ENCODE measurements around the gene SLC16A11.
A peak's percentile ranks its signal among the peaks of the same experiment; 100 is the strongest.
"Not testable (repeated sequence)": the region's sequence is repeated elsewhere in the genome, so short reads cannot be mapped to it uniquely, and the experiment has no call there.

SLC16A11 gene

DNA sequence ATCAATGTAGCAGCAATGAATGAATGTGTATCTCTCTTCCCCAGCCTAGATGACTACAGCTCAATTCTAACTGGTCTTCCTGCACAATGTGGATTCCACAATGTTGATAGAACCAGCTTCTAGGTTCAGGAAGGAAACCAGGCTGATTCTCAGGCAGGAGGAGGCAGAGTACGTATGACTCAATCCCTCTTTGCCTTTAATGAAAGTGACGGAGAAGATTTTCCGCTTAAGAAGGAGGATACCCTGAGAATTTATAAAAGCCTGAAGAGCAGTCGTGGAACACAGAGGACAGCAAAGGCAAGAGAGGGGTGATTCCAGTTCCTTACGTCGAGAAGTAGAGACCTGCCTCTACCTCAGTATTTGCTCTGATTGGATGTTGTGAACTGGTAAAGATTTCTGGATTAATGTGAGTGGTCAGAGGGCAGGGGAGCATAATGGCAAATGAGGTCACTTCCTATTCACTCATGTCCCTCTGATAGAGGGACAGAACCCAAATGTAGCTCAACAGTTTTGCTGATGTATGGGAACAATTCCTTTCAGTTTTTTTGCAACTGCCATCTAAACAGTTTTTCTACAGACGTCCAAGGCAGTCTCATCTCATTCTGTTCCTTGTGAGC is 15.0 kb upstream of the SLC16A11 start:
- DNase-seq, result no peak

DNA sequence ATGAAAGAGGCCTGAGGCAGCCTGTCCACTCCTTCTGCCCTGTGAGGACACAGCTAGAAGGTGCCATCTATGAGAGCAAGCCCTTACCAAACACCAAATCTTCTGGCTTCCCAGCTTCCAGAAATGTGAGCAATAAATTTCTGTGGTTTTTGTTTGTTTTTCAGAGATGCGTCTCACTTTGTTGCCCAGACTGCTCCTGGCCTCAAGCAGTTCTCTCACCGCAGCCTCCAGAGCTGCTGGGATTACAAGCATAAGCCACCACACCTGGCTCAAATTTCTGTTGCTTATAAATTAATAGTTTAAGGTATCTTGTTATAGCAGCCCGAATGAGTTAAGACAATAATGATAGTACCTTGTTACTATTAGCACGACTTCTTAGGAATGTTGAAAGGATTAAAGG is 12.5 kb upstream of the SLC16A11 start:
- DNase-seq, result no peak

DNA sequence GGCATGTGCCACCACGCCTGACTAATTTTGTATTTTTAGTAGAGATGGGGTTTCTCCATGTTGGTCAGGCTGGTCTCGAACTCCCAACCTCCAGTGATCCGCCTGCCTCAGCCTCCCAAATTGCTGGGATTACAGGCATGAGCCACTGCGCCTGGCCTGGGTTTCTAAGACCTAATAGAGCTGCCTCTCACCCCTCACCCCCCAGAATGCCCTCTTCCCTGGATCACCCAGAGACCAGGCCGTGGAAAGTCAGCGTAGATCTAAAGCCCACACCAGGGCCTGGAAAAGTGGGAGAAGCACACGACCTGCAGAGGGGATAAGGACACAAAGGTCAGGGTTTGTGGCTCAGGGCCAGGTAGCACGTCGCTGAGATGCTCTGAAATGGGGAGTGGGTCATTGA is 6.7 kb upstream of the SLC16A11 start:
- DNase-seq, result not testable (repeated sequence)

DNA sequence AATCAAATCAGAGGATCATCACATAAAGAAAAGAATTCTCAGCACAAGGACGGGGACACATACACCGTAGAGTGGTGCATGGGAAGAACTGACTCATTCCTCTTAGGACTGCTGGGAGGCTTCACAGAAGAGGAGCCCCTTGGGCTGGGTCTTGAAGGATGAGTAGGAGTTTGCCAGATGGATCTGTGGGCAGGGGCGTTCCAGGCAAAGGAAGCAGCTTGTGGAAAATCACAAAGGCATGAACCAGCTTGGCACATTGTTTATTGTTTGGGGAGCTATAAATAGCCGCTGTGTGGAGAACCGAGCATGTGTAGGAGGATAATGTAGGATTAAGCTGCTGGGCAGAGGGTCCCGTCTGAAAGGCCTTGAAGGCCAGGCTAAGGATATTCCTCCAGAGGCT is 5.1 kb upstream of the SLC16A11 start:
- DNase-seq, result no peak

DNA sequence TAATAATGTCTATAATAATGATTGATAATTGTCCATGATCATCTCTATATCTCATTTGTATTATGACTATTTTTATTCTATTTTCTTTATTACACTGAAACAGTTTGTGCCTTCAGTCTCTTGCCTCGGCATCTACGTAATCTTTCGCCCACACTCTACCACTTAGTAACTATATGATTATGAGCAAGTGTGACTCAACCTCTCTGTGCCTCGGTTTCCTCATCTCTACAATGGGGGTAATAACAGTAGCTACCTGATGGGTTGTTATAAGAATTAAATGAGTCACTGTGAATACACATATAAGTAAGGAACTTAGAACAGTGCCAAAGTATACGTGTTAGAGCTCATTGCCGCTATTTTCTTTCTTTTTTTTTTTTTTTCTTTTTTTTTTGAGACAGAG is 3.7 kb upstream of the SLC16A11 start:
- peak; percentile 27 for DNase-seq

DNA sequence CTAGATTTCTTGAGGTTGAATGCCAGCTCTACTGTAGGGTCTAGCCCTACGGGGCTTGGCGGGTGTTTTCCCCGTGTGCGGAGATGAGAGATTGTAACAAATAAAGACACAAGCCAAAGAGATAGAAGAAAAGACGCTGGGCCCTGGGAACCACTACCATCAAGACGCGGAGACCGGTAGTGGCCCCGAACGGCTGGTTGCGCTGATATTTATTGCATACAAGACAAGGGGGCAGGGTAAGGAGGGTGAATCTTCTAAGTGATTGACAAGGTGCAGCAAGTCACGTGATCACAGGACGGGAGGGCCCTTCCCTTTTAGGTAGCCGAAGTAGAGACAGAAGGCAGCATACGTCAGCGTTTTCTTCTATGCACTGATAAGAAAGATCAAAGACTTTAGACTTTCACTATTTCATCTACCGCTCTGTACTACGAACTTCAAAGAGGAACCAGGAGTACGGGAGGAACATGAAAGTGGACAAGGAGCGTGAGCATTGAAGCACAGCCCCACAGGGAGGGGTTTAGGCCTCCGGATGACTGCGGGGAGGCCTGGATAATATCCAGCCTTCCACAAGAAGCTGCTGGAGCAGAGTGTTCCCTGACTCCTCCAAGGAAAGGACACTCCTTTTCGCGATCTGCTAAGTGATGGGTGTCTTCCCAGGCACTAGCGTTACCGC is 3.0 kb upstream of the SLC16A11 start:
- DNase-seq, result peak; percentile 92

DNA sequence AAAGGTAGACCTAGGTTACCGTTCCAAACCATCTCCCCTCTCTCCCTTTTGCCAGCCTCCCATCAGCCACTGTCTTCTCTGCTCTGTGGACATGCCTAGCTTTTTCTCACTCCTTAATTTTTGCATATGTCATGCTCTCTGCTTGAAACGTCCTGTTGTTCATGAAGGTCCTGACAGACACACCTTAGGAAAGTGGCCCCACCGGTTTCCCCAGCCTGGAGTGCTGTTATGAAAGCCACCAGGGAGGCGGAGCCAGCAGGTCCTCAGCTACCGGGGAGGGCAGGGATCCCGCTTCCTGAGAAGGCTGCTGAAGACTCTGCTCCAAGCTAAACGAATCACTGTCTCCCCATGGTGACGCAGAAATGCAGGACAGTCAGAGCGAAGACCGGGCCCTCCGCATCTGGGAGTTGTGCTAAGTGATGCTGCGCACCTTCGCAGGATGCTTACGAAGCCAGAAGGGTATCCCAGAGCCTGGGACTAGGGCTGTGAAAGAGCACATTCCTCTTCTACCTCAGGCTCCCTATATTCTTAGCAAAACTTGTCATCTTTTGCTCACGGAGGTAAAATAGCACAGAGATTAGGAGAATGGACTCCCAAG is 2.3 kb upstream of the SLC16A11 start:
- peak; percentile 40 for DNase-seq

DNA sequence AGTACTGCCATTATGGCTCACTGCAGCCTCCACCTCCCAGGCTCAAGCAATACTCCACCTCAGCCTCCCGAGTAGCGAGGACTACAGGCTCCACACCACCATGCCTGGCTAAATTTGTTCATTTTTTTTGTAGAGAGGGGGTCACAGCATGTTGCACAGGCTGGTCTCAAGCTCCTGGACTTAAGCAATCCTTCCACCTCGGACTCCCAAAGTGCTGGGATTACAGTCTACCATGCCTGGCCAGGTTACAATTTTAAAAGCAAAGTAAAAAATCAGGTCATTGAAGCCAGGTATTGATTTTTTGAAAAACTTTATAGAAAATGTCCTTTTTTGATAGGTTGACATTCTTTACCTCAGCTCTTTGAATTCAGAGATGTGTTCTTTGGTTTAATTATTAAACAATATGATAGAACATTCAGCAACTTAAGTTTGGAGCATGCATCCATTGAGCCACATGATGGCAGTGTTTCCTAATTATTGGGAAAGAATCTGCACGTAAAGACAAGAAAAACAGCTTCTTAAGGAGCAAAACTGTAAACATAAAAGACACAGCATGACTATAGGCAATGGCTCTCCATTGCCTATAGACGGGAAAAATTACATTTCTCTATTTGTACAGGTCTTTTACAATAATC is 1.7 kb upstream of the SLC16A11 start:
- DNase-seq, result peak; percentile 83

DNA sequence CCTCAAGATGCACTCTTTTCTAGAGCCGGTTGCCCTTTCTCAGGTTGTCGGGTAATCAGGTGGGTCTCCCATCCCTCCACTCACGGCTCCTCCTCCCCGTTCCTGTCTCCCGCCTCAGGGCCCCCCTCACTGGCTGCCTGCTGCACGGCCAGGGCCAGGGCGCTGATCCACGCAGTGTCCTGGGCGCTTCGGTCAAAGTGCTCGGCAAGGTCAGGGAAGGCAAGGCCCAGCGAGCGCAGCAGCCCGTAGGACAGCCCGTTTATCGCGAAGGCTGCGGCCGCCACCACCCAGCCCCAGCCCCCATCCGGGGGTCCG is 753 bp downstream of the SLC16A11 start:
- DNase-seq, result no peak

DNA sequence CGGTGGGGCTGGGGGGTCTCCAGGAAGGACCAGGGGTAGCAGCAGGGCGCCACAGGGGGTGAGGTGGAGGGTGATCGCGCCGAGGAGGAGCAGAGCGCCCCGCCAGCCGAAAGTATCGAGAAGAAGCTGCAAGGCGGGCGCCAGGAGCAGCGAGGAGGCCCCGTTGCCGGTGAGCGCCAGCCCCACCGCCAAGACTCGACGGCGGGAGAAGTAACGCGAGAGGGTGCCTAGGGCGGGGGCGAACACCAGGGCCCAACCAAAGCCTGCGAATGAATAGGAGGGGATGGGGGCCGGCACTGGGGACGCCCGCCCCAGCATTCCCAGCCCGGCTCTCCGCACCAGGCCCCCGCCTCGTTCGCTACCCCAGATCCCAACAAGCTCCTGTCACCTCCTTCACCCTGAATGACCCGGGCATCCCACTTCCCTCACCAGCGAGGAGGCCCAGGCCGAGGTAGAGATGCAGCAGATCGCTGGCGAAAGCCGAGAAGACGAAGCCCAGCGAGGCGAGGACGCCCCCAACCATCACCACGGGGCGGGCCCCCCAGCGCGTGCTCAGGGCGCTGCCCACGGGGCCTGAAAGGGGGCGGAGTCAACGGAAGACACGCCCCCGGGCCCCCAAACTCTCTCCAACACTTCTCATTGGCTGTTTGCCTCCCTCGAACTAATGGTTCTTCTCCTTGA is 1.3 kb downstream of the SLC16A11 start:
- DNase-seq, result peak; percentile 18

DNA sequence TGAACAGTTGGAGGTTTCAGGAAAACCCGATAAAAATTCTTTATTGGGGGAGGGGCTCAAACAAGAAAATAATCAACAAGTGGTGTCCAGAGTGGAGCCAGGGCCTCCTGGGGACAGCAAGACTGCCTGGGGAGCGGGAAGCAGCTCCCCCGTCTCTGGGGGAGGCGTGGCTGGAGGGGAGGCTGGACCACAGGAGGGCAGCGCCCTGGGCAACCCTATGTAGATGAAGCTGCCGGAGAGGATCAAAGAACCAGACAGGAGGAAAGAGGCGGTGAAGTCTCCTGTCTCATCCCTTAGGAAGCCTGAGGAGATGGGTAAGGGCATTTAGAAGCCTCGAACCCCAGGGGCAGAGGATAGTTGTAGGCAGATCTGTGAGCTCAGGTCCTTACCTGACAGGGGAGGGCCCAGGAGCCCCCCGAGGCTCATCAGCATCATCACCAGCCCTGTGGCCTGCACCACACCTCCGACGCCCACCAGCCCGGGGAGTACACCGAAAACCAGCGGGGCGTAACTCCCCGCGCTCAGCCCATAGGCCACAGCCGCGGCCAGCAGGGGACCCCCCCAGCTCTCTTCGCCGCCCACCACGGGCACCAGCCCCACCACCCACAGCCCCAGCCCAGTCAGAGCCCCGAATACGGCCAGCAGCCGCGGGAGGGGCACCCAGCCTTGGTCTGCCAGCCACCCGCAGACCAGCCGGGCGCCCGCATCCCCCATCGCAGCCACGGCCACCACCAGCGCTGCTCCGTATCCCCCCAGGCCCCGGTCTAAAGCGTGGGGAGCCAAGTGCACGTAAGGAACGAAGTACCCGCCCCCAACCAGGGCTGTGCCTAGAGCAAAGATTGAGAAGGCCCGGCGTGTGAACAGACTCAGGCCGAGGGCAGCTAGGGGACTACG is 2.0 kb downstream of the SLC16A11 start:
- no peak for DNase-seq

DNA sequence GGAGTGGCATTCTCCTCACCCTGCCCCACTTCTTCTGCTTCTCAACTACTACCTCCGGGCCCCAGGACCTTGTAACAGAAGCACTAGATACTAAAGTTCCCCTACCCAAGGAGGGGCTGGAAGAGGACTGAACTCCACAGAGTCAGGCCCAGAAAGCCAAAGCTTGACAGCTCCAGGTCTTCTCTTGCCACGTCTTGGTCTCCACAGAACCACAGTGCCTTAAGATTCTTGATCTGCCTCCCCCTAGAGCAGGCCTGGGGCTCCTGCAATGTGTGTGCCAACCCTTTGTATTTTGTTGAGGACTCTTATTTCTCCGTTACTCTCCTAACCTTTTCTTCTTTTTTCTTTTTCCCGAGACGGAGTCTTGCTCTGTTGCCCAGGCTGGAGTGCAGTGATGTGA is 4.1 kb downstream of the SLC16A11 start:
- DNase-seq, result no peak

DNA sequence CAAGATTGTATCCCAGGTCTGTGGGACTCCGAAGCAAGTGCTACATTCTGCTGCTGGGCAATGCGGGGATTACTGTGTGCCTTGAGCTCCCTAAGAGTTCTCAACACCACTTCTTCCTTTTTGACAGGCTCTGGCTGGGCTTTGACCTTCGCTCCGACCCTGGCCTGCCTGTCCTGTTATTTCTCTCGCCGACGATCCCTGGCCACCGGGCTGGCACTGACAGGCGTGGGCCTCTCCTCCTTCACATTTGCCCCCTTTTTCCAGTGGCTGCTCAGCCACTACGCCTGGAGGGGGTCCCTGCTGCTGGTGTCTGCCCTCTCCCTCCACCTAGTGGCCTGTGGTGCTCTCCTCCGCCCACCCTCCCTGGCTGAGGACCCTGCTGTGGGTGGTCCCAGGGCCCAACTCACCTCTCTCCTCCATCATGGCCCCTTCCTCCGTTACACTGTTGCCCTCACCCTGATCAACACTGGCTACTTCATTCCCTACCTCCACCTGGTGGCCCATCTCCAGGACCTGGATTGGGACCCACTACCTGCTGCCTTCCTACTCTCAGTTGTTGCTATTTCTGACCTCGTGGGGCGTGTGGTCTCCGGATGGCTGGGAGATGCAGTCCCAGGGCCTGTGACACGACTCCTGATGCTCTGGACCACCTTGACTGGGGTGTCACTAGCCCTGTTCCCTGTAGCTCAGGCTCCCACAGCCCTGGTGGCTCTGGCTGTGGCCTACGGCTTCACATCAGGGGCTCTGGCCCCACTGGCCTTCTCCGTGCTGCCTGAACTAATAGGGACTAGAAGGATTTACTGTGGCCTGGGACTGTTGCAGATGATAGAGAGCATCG is 5.6 kb downstream of the SLC16A11 start:
- DNase-seq, result no peak

DNA sequence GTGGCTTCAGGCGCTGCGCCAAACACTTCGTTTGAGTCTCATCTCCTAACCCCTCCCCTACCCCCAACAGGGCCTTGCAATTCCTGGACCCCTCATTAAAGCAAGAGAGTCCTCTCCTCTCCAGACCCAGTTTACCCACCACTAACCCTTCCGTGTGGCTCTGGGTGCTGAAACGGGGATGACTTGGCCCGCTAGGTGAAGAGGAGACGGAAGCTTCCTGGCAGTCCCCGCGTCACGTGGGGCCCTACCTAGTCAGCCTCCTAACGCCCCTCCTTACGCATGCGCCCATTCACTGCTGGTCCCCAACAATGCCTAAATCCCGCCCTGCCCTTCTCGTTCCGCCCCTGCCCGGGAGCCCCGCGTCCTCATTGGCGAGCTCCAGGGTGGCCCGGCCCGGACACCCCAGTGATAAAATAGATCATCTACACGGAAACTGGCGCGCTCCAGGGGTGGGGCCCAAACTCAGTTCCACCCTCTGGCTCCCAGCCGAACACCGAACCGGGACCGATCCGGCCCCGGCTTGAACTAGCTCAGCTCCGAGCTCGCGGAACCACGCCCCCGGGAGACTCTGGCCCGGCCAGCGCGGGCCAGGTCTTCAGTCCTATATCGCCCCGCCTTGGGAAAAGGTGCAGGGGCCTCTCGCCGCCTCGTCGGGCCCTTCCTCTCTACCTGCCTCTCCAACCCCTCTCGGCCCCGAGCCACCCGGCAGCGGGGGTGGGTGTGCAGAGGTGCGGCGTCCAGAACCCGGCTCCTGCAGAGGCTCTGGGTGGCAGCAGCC is 8.1 kb downstream of the SLC16A11 start, which contains the start of gene SLC16A13:
TSS of gene SLC16A13 (plus strand) at position 425 of the 778 bp plus-strand sequence. CDS start 368 bp downstream, outside the sequence.
- peak; percentile 98 for DNase-seq

DNA sequence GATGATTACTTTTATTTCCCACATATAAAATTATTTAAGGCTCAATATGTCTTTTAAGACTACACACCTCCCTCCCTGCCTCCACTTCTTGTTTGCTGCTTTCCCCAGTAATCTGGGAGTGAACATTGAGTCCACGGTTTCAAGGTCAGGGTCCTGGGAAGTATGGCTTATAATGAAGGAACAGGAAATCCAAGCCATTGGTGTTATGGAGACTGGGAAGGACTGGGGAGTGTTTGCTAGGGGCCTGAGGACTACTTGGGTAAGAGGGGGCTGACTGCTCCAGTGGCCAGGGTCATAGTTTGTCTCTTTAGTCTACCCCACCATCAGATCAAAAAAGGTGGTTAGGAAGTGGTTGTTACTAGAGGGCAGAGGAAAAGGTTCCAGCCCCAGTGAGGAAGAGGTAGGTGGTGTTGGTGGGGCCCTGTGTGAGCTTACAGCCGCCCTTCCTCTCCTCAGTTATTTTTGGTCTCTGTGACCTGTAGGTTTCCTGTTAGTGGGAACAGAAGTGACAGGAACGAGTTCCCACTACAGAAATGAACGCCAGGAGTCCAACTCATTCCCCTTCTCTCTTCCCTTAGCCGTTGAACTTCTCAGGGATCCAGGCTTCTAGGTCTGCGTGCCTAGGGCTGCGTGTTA is 8.8 kb downstream of the SLC16A11 start:
- peak; percentile 64 for DNase-seq

DNA sequence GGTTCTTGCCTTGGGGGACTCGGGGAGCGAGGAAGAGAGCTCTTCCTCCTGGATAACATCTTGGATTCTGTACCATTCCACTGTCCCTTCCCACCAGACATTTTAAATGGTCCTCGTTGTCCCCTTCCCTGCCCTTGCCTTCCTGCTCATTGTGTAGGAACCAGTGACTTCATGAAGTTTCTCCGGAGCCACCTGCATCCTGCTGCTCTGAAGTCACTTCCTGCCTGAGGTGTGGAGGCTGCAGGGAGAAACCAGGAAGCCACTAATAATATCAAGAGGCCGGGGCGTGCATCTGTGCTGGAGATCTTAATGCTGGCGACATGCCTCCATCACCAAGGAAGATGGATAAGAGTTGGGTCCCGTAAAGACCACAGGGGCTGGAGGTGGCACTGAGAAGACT is 14.2 kb downstream of the SLC16A11 start:
- DNase-seq, result peak; percentile 48

DNA sequence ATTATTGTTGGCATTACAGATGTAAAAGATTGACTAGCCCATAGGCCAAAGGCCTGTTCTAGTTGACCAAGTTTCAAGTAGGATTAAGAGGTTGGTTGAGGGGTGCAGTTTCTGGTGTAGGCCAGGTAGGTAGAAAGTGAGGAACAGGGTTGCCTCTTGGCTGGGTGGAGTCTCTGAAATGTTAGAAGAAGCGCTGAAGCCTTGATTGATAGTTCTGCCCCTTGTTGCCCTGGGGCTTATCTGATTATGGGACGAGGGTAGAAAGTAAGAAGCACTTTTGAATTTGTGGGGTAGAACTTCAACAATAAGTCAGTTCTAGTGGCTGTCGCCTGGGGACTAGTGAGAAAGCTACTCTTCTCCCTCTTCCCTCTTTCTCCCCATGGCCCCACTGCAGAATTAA is 14.8 kb downstream of the SLC16A11 start:
- DNase-seq, result no peak

DNA sequence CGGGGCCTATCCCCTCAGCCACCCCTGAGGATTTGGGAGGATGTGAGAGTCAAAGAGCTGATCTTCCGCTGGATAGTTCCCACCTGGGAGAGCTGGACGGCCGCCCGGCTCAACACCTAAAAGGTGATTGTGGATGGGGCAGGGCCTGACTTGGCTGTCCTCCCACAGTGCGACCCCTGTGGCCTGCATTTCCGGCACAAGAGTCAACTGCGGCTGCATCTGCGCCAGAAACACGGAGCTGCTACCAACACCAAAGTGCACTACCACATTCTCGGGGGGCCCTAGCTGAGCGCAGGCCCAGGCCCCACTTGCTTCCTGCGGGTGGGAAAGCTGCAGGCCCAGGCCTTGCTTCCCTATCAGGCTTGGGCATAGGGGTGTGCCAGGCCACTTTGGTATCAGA is 16.6 kb downstream of the SLC16A11 start:
- no peak for DNase-seq

DNA sequence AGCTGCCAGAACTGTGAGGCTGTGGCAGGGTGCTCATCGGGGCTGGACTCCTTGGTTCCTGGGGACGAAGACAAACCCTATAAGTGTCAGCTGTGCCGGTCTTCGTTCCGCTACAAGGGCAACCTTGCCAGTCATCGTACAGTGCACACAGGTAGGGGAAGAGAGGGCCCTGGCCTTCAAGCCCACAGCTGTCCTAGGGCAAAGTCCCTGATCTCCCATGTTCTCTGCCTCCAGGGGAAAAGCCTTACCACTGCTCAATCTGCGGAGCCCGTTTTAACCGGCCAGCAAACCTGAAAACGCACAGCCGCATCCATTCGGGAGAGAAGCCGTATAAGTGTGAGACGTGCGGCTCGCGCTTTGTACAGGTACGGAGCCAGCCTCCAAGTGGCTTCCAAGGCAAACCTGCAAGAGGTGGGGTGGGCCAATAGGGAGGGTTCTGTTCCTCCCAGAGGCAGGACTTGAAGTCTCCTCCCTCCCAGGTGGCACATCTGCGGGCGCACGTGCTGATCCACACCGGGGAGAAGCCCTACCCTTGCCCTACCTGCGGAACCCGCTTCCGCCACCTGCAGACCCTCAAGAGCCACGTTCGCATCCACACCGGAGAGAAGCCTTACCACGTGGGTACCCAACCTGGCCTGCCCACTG is 17.3 kb downstream of the SLC16A11 start:
- DNase-seq, result no peak

DNA sequence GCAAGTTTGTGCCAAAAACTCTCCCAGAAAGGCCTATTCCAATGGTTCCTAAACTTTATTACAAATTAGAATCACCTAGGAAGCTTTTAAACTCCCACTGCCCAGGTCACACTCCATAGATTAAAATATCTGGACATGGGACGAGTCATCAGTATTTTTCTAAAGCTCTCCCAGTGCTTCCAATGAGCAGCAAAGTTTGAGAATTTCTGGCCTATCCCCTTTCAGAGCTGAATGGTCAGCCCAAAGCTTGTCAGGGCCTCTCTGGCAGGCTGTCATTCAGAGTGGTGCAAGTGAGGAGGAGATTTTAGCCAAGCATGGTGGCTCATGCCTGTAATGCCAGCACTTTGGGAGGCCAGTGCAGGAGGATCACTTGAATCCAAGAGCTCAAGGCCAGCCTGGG is 18.6 kb downstream of the SLC16A11 start:
- DNase-seq, result no peak
